Endothelial cell (in vitro differentiated cells): ENCODE results near the gene HMCN2. TPM values are rescaled to one million over a fixed set of nuclear protein-coding genes. Genes with fewer than 3 reads are reported as not detected.

ENCODE experiments used
- DNase-seq: peaks from one replicate; pipeline ENCODE4 v3.0.0; 2021; ENCODE audit warnings: low spot score
- H3K27ac Mint-ChIP-seq: one replicate; pipeline ENCODE4 v1.8.0; 2021; ENCODE audit warnings: mixed read lengths, inconsistent platforms; ENCODE audit not compliant: unreplicated experiment
- H3K27me3 Mint-ChIP-seq: one replicate; pipeline ENCODE4 v1.8.0; 2021; ENCODE audit warnings: mild to moderate bottlenecking, moderate library complexity, mixed read lengths, inconsistent platforms; ENCODE audit not compliant: unreplicated experiment
- H3K36me3 Mint-ChIP-seq: one replicate; pipeline ENCODE4 v1.8.0; 2021; ENCODE audit warnings: mild to moderate bottlenecking, low read depth, mixed read lengths, inconsistent platforms; ENCODE audit not compliant: unreplicated experiment
- H3K4me1 Mint-ChIP-seq: one replicate; pipeline ENCODE4 v1.8.0; 2021; ENCODE audit warnings: mild to moderate bottlenecking, mixed read lengths, inconsistent platforms; ENCODE audit not compliant: unreplicated experiment
- H3K4me3 Mint-ChIP-seq: one replicate; pipeline ENCODE4 v1.8.0; 2021; ENCODE audit warnings: mild to moderate bottlenecking, mixed read lengths, inconsistent platforms; ENCODE audit not compliant: unreplicated experiment
- H3K9me3 Mint-ChIP-seq: one replicate; pipeline ENCODE4 v1.8.0; 2021; ENCODE audit warnings: mixed read lengths, inconsistent platforms; ENCODE audit not compliant: unreplicated experiment
- total RNA-seq: library from RNA; stranded (reverse); fragmentation: NEBNext Ultra II Directional; extraction: Animal tissue kit (Norgen Biotek cat#: 25700); gene quantifications from one replicate; pipeline ENCODE4 v1.2.1, GENCODE V29; 2021; ENCODE audit not compliant: unreplicated experiment
- TF ChIP-seq, protein P1 (sequence below): fragments of 200-600 bp; sonication (generic); IDR thresholded peaks from one replicate; pipeline ENCODE4 v1.5.0; 2021; ENCODE audit warnings: antibody characterized with exemption; ENCODE audit not compliant: unreplicated experiment

Gene HMCN2
- total RNA-seq, 1 donor from 2014 or later, result 29.6 TPM

DNA sequence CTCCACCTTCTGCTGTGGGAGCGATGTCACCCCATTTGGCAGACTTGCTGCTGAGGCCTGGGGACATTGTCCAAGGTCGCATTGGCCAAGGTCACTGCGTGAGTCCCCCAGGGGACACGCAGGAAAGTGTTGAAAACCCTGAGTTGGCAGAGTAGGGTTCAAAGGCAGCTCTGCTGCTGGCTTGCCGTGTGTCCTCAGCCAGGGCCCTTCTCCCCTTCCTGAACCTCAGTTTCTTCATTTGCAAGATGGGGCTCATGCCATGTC lies 193.2 kb downstream of the HMCN2 start:
- H3K9me3 Mint-ChIP-seq, result no peaks in the 10 kb centered on the region
- peaks cover 12% of the 10 kb centered on the region for H3K27me3 Mint-ChIP-seq
- no peak overlapping the region for H3K4me3 Mint-ChIP-seq
- no peak overlapping the region for H3K27ac Mint-ChIP-seq
- DNase-seq, result no peak
- TF ChIP-seq, protein P1, sequence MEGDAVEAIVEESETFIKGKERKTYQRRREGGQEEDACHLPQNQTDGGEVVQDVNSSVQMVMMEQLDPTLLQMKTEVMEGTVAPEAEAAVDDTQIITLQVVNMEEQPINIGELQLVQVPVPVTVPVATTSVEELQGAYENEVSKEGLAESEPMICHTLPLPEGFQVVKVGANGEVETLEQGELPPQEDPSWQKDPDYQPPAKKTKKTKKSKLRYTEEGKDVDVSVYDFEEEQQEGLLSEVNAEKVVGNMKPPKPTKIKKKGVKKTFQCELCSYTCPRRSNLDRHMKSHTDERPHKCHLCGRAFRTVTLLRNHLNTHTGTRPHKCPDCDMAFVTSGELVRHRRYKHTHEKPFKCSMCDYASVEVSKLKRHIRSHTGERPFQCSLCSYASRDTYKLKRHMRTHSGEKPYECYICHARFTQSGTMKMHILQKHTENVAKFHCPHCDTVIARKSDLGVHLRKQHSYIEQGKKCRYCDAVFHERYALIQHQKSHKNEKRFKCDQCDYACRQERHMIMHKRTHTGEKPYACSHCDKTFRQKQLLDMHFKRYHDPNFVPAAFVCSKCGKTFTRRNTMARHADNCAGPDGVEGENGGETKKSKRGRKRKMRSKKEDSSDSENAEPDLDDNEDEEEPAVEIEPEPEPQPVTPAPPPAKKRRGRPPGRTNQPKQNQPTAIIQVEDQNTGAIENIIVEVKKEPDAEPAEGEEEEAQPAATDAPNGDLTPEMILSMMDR, result no peak
- H3K4me1 Mint-ChIP-seq, result peaks cover 6% of the 10 kb centered on the region
- H3K36me3 Mint-ChIP-seq, result no peaks in the 10 kb centered on the region

DNA sequence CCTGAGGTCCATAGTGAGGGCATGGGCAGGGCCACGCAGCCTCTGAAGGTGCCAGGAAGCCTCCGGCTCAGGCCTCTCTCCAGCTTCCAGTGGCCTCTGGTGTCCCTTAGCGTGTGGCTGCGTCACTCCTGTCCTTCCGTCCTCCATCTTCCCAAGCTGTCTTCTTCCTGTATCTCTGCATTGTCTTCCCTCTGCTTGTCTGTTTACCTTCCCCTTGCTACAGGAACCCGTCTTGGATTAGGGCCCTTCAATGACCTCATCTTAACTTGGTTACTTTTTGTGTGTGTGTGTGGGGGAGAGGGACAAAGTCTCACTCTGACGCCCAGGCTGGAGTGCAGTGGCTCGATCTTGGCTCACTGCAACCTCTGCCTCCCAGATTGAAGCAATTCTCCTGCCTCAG lies 193.6 kb downstream of the HMCN2 start:
- DNase-seq, result no peak
- H3K27ac Mint-ChIP-seq, result no peak overlapping the region
- H3K4me1 Mint-ChIP-seq, result peaks cover 6% of the 10 kb centered on the region
- no peaks in the 10 kb centered on the region for H3K36me3 Mint-ChIP-seq
- H3K27me3 Mint-ChIP-seq, result peaks cover 12% of the 10 kb centered on the region
- no peak overlapping the region for H3K4me3 Mint-ChIP-seq
- TF ChIP-seq, protein P1, result no peak
- H3K9me3 Mint-ChIP-seq, result no peaks in the 10 kb centered on the region

DNA sequence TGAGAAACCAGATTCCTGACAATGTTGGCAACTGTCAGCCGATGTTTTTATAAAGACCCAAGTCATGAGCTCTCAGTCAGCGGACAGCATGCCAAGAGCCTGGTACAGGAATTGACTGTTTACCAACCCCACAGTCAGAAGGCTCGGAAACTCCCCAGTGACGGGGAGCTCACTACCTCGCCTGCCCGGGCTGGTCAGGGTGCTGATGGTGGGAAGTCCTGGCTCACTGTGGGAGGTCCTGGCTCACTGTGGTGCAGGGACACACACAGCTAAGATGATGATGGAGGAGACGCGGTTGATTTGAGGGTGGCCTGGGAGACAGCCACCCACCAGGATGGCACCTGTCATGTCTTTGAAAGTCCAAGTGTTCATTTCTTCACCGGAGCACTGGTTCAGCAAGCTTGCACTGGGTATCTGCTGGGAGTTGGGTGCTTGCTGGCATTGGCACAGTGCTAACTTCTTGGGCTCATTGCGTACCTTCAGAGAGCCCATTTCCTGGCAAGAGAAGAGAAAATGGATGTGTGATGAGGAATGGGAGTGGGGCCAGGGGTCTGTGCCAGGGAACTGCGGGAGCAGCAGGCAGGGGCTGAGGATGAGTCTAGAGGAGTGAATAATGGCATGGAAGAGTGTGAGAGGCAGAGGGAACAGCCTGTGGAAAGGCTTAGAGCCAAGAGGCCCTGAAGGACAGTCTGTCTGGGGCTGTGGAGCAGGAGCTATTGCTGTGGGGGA lies 194.5 kb downstream of the HMCN2 start:
- Mint-ChIP-seq H3K9me3 (no peaks in the 10 kb centered on the region), H3K27ac (no peak overlapping the region), H3K4me3 (no peak overlapping the region), H3K4me1 (peaks cover 6% of the 10 kb centered on the region), H3K27me3 (peaks cover 14% of the 10 kb centered on the region), H3K36me3 (no peaks in the 10 kb centered on the region)
- DNase-seq, result no peak
- TF ChIP-seq, protein P1, result no peak

DNA sequence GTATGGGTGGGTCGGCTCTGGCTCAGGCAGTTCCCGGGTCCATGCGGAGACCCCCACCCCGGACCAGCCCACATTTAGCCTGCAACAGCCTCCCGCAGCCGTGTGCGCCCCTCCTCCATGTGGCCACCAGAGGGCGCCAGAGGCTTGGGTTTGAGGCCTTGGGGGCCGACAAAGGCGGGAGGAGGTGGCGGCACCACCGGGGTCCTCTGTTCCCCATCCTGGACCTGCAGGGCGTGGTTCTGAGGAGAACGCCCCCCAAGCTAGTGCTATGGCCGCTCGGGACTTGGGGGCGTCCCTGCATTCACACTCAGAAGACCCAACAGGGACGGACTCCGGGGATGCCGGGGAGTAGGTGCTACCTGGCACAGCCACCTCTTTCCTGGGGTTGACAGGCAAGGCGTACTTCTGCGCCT lies 195.7 kb downstream of the HMCN2 start:
- TF ChIP-seq, protein P1, result peak; percentile 98
- H3K9me3 Mint-ChIP-seq, result no peaks in the 10 kb centered on the region
- peaks cover 14% of the 10 kb centered on the region for H3K27me3 Mint-ChIP-seq
- H3K36me3 Mint-ChIP-seq, result no peaks in the 10 kb centered on the region
- DNase-seq, result peak; percentile 82
- H3K4me1 Mint-ChIP-seq, result peaks cover 6% of the 10 kb centered on the region
- H3K4me3 Mint-ChIP-seq, result no peak overlapping the region
- no peak overlapping the region for H3K27ac Mint-ChIP-seq

DNA sequence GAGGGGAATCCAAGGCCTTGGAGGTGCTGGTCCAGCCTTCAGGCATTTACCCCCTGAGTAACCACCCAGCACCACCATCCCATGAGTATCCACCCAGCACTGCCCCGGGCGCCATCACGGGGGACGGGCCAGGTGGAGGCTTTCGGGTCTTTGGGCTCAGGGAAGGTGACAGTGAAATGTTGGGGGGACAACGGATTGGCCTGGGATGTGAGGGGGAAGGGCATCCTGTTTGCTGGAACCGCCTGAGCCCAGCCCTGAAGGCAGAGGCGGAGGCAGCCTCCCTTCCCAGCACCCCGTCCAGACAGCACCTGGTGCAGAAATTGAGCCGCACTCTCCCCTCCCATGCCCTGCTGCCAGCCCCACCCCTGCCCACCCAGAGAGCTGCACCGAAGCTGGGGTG lies 196.2 kb downstream of the HMCN2 start:
- Mint-ChIP-seq H3K4me1 (peaks cover 6% of the 10 kb centered on the region), H3K27ac (no peak overlapping the region), H3K4me3 (no peak overlapping the region), H3K36me3 (no peaks in the 10 kb centered on the region), H3K9me3 (no peaks in the 10 kb centered on the region), H3K27me3 (peaks cover 14% of the 10 kb centered on the region)
- no peak for DNase-seq
- TF ChIP-seq, protein P1, result no peak
